SK-N-SH (cell line): ENCODE results near the gene SESN1. TPM values are rescaled to one million over a fixed set of nuclear protein-coding genes. Genes with fewer than 3 reads are reported as not detected.

Experiments used
- CTCF ChIA-PET: fragments of 300-600, 350-600 bp; formaldehyde crosslinking; extraction: SDS; loops from one replicate; lab custom pipeline; 2021; lab: Yijun Ruan, JAX
- POLR2A ChIA-PET: fragments of 350-600 bp; sonication (Branson Sonifier 250); formaldehyde crosslinking; extraction: SDS; loops from one replicate; lab custom pipeline; 2020; ENCODE audit warnings: antibody characterized with exemption, inconsistent platforms; lab: Yijun Ruan, JAX
- DNase-seq: peaks from one replicate; pipeline ENCODE4 v3.0.0; 2012
- H2AFZ ChIP-seq: fragments of 200-600 bp; sonication (generic); 2 replicates; pipeline ENCODE4 v1.8.1; 2016; ENCODE audit warnings: antibody characterized with exemption, mild to moderate bottlenecking, low read depth
- H3F3A ChIP-seq: fragments of 200-600 bp; sonication (generic); replicated peaks from 2 replicates; pipeline ENCODE3; 2016; ENCODE audit warnings: antibody characterized with exemption, mild to moderate bottlenecking; ENCODE audit not compliant: insufficient read depth
- H3K27ac ChIP-seq, 2 experiments: fragments of 200-500 bp in 1 of 2; fragments of 200-600 bp in 1 of 2; sonication (Bioruptor generic) in 1 of 2; sonication (generic), shearing (Covaris generic) in 1 of 2; 2 replicates each; pipeline versions ENCODE4 v1.5.1 to v1.6.1; 2014 to 2016; ENCODE audit warnings: low read depth in 2 of 2, inconsistent platforms in 1 of 2, low read length in 1 of 2, mild to moderate bottlenecking in 1 of 2, mixed read lengths in 1 of 2
- H3K27me3 ChIP-seq: fragments of 200-600 bp; sonication (generic), shearing (Covaris generic); 2 replicates; pipeline ENCODE4 v1.6.1; 2016; ENCODE audit warnings: mixed run types; ENCODE audit not compliant: insufficient read depth
- H3K36me3 ChIP-seq, 2 experiments: fragments of 200-500 bp in 1 of 2; fragments of 200-600 bp in 1 of 2; sonication (Bioruptor generic) in 1 of 2; sonication (generic) in 1 of 2; replicated peaks in 1 of 2; 2 replicates each; pipeline versions ENCODE3 to v1.5.1; 2014 to 2016; ENCODE audit warnings: low read length in 1 of 2, mild to moderate bottlenecking in 1 of 2; ENCODE audit not compliant: insufficient read depth in 2 of 2, control insufficient read depth in 1 of 2
- H3K4me1 ChIP-seq, 2 experiments: fragments of 200-500 bp in 1 of 2; fragments of 200-600 bp in 1 of 2; sonication (Bioruptor generic) in 1 of 2; sonication (generic), shearing (Covaris generic) in 1 of 2; 2 replicates each; pipeline versions ENCODE4 v1.5.1 to v1.6.1; 2014 to 2016; ENCODE audit warnings: low read depth in 1 of 2, low read length in 1 of 2, mixed run types in 1 of 2; ENCODE audit not compliant: insufficient read depth in 2 of 2, control insufficient read depth in 1 of 2
- H3K4me2 ChIP-seq: fragments of 200-600 bp; sonication (generic), shearing (Covaris generic); 2 replicates; pipeline ENCODE4 v1.6.1; 2017; ENCODE audit warnings: mixed run types
- H3K4me3 ChIP-seq, 2 experiments: fragments of 200-500 bp in 1 of 2; fragments of 200-600 bp in 1 of 2; sonication (Bioruptor generic) in 1 of 2; sonication (generic), shearing (Covaris generic) in 1 of 2; 2 replicates each; pipeline versions ENCODE4 v1.5.1 to v1.8.1; 2014 to 2016; ENCODE audit warnings: low read depth in 2 of 2, inconsistent platforms in 1 of 2, low read length in 1 of 2, mild to moderate bottlenecking in 1 of 2, mixed read lengths in 1 of 2, moderate library complexity in 1 of 2
- H3K79me2 ChIP-seq: fragments of 200-600 bp; sonication (generic); 2 replicates; pipeline ENCODE4 v1.8.1; 2017; ENCODE audit warnings: mild to moderate bottlenecking; ENCODE audit not compliant: insufficient read depth
- H3K9ac ChIP-seq: fragments of 200-600 bp; sonication (generic); 2 replicates; pipeline ENCODE4 v1.6.1; 2017; ENCODE audit warnings: mixed run types
- H3K9me2 ChIP-seq: fragments of 200-600 bp; sonication (generic); 2 replicates; pipeline ENCODE4 v1.6.1; 2017; ENCODE audit warnings: mixed run types
- H3K9me3 ChIP-seq: fragments of 200-600 bp; sonication (generic); 2 replicates; pipeline ENCODE4 v1.6.1; 2017; ENCODE audit warnings: mixed run types, mild to moderate bottlenecking, moderate library complexity
- H4K20me1 ChIP-seq: fragments of 200-600 bp; sonication (generic); 2 replicates; pipeline ENCODE4 v1.6.1; 2017; ENCODE audit warnings: mild to moderate bottlenecking, mixed run types; ENCODE audit not compliant: insufficient read depth
- CHD2 ChIP-seq: fragments of 150-350 bp; IDR thresholded peaks from 2 replicates; pipeline ENCODE4 v1.6.1; 2018; ENCODE audit warnings: low read length; ENCODE audit not compliant: partially characterized antibody
- ELF1 ChIP-seq: IDR thresholded peaks from 2 replicates; pipeline ENCODE4 v1.4.0; 2012
- EP300 ChIP-seq, 2 experiments: IDR thresholded peaks; 2 replicates each; pipeline versions ENCODE4 v1.4.0 to v1.6.1; 2012; ENCODE audit warnings: borderline replicate concordance in 1 of 2, low read depth in 1 of 2, low read length in 1 of 2
- EZH2phosphoT487 ChIP-seq: fragments of 200-600 bp; sonication (generic); IDR thresholded peaks from 2 replicates; pipeline ENCODE4 v1.6.1; 2017; ENCODE audit warnings: low read depth, mixed run types, mild to moderate bottlenecking, antibody characterized with exemption, moderate library complexity, borderline replicate concordance
- FOXJ3 ChIP-seq: sonication (generic); formaldehyde crosslinking; IDR thresholded peaks from 2 replicates; pipeline ENCODE4 v1.5.1; 2020; ENCODE audit warnings: mild to moderate bottlenecking, missing genetic modification reagents
- FOXM1 ChIP-seq: IDR thresholded peaks from 2 replicates; pipeline ENCODE4 v1.4.0; 2012; ENCODE audit warnings: low read depth, mild to moderate bottlenecking
- GABPA ChIP-seq: IDR thresholded peaks from 2 replicates; pipeline ENCODE4 v1.4.0; 2012; ENCODE audit warnings: low read depth, mild to moderate bottlenecking
- GATA2 ChIP-seq: sonication (generic); formaldehyde crosslinking; IDR thresholded peaks from 2 replicates; pipeline ENCODE4 v1.5.0; 2020; ENCODE audit warnings: mild to moderate bottlenecking, missing genetic modification reagents
- JUND ChIP-seq: IDR thresholded peaks from 2 replicates; pipeline ENCODE4 v1.4.0; 2012
- MXI1 ChIP-seq: IDR thresholded peaks from 2 replicates; pipeline ENCODE4 v1.6.1; 2012; ENCODE audit warnings: mild to moderate bottlenecking, low read depth, low read length, improper control_type of control experiment
- PBX3 ChIP-seq: IDR thresholded peaks from 2 replicates; pipeline ENCODE4; 2012
- POLR2AphosphoS5 ChIP-seq: IDR thresholded peaks from 2 replicates; pipeline ENCODE4 v1.6.1; 2012; ENCODE audit warnings: low read depth, low read length
- RCOR1 ChIP-seq: fragments of 150-350 bp; IDR thresholded peaks from 2 replicates; pipeline ENCODE4 v1.6.1; 2017; ENCODE audit warnings: antibody characterized with exemption, low read length
- RFX5 ChIP-seq: IDR thresholded peaks from 2 replicates; pipeline ENCODE4 v1.6.1; 2012; ENCODE audit warnings: mild to moderate bottlenecking, improper control_type of control experiment, low read length
- RXRA ChIP-seq: IDR thresholded peaks from 2 replicates; pipeline ENCODE4 v1.4.0; 2012; ENCODE audit warnings: low read depth, mild to moderate bottlenecking, borderline replicate concordance
- SMC3 ChIP-seq: IDR thresholded peaks from 2 replicates; pipeline ENCODE4 v1.6.1; 2012; ENCODE audit warnings: low read depth, low read length, improper control_type of control experiment
- TCF12 ChIP-seq: IDR thresholded peaks from 2 replicates; pipeline ENCODE4 v1.4.0; 2012
- TEAD4 ChIP-seq: IDR thresholded peaks from 2 replicates; pipeline ENCODE4 v1.4.0; 2012; ENCODE audit warnings: mild to moderate bottlenecking, borderline replicate concordance; ENCODE audit not compliant: insufficient read depth
- YY1 ChIP-seq: IDR thresholded peaks from 2 replicates; pipeline ENCODE4 v1.4.0; 2012; ENCODE audit warnings: low read depth, mild to moderate bottlenecking
- WGBS: methylation state at CpG from one replicate; pipeline ENCODE4 v1.1.6; 2017; ENCODE audit warnings: low lambda C conversion rate; 5-methylcytosine and 5-hydroxymethylcytosine counted together
- polyA plus RNA-seq, 3 experiments: library from polyadenylated mRNA; depleted of rRNA; stranded (reverse); fragments of >200 nt; gene quantifications; 2 replicates each; pipeline ENCODE4 v1.2.3, GENCODE V29; 2012
- TF ChIP-seq, protein P1 (sequence below): IDR thresholded peaks from 2 replicates; pipeline ENCODE4 v1.4.0; 2012; ENCODE audit warnings: low read depth, borderline replicate concordance
- TF ChIP-seq, protein P2 (sequence below): IDR thresholded peaks from 2 replicates; pipeline ENCODE4 v1.4.0; 2012; ENCODE audit warnings: low read depth
- TF ChIP-seq, protein P3 (sequence below): IDR thresholded peaks from 2 replicates; pipeline ENCODE4 v1.4.0; 2012; ENCODE audit warnings: low read depth, borderline replicate concordance
- TF ChIP-seq, protein P4 (sequence below): fragments of 150-350 bp; IDR thresholded peaks from 2 replicates; pipeline ENCODE4 v1.6.1; 2017; ENCODE audit warnings: antibody characterized with exemption, low read length, low read depth, borderline replicate concordance
- TF ChIP-seq, protein P5 (sequence below): fragments of 150-350 bp; IDR thresholded peaks from 2 replicates; pipeline ENCODE4 v1.6.1; 2016; ENCODE audit warnings: mild to moderate bottlenecking, low read depth, low read length

SESN1 gene
- polyA plus RNA-seq, 1 of the 3 experiments (the other 2 are of a cell fraction): 13.1 TPM

DNA sequence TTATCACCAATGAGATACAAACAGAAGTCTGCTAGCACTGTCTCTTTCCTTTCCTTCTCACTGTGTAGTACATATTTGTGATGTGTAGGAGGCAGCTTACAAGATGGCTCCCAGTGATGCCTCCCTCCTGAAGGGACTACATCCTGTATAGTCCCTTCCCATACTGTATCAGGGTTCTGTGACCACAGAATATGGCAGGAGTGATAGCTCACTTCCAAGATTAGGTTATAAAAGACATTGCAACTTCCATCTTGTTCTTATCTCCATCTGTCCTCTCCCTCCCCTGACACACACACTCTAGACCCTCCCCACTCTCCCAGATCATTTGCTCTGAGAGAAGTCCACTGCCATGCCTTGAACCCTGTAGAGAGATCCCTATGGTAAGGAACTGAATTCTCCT lies 38.0 kb downstream of the SESN1 start:
- no peaks in the 10 kb centered on the region for H3K36me3 ChIP-seq
- TF ChIP-seq GATA2 (CRISPR knock-in tag): no peak
- no peak for TF ChIP-seq PBX3
- no peak for TF ChIP-seq GABPA
- no peak for TF ChIP-seq ELF1
- TF ChIP-seq RCOR1: no peak
- no peak for TF ChIP-seq FOXM1
- TF ChIP-seq YY1: no peak
- no peak for TF ChIP-seq CHD2
- TF ChIP-seq EP300 (IDR thresholded peaks at IDR 0.05; ENCODE audit: borderline replicate concordance in 1 of 2, low read depth in 1 of 2, low read length in 1 of 2): no peak
- no peak for TF ChIP-seq TEAD4
- TF ChIP-seq, protein P1, sequence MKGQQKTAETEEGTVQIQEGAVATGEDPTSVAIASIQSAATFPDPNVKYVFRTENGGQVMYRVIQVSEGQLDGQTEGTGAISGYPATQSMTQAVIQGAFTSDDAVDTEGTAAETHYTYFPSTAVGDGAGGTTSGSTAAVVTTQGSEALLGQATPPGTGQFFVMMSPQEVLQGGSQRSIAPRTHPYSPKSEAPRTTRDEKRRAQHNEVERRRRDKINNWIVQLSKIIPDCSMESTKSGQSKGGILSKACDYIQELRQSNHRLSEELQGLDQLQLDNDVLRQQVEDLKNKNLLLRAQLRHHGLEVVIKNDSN: no peak
- TF ChIP-seq MXI1: no peak
- no peak for TF ChIP-seq FOXJ3 (CRISPR knock-in tag)
- TF ChIP-seq, protein P2, sequence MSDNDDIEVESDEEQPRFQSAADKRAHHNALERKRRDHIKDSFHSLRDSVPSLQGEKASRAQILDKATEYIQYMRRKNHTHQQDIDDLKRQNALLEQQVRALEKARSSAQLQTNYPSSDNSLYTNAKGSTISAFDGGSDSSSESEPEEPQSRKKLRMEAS: no peak
- no peak for TF ChIP-seq SMC3
- no peak for TF ChIP-seq EZH2phosphoT487
- TF ChIP-seq, all 33 proteins: peak for 0
- H2AFZ ChIP-seq: no peak overlapping the region
- no peak for DNase-seq
- H3K27me3 ChIP-seq: no peaks in the 10 kb centered on the region
- CTCF ChIA-PET: interaction anchor here (0.9 to 1.3 kb wide), 4 partner anchors 16 to 327 kb away, joined by 3 to 5 read pairs (median 3); no protein-coding TSS in a partner anchor
- H4K20me1 ChIP-seq: no peaks in the 10 kb centered on the region
- H3K9me3 ChIP-seq: no peaks in the 10 kb centered on the region
- H3K9ac ChIP-seq: no peak overlapping the region
- no peaks in the 10 kb centered on the region for H3K79me2 ChIP-seq
- H3K9me2 ChIP-seq: no peaks in the 10 kb centered on the region
- POLR2A ChIA-PET: no interaction called here
- H3F3A ChIP-seq: no peaks in the 10 kb centered on the region
- no peak overlapping the region for H3K4me2 ChIP-seq
- H3K4me3 ChIP-seq: no peak overlapping the region
- no peak overlapping the region for H3K27ac ChIP-seq
- H3K4me1 ChIP-seq: peaks cover 0 to 3% of the 10 kb centered on the region in 2 experiments; a peak in 3 of 4 replicates

- H3K79me2 ChIP-seq: no peaks in the 10 kb centered on the region
- CTCF ChIA-PET: interaction anchor here (0.9 to 1.7 kb wide), 3 partner anchors 15 to 165 kb away, joined by 3 to 5 read pairs (median 3); no protein-coding TSS in a partner anchor
- no peaks in the 10 kb centered on the region for H3K27me3 ChIP-seq
- 98% methylated on average over 1 of the region's 1 CpG for WGBS
- no peak overlapping the region for H3K4me2 ChIP-seq
- H4K20me1 ChIP-seq: no peaks in the 10 kb centered on the region
- no peaks in the 10 kb centered on the region for H3K9me3 ChIP-seq
- H3F3A ChIP-seq: no peaks in the 10 kb centered on the region
- H3K9me2 ChIP-seq: no peaks in the 10 kb centered on the region
- peaks cover 3 to 6% of the 10 kb centered on the region in 2 experiments; a peak in 3 of 4 replicates for H3K4me1 ChIP-seq
- no peak overlapping the region for H3K9ac ChIP-seq
- H2AFZ ChIP-seq: no peak overlapping the region
- H3K36me3 ChIP-seq: no peaks in the 10 kb centered on the region
- H3K4me3 ChIP-seq: no peak overlapping the region
- no peak for DNase-seq
- no peak overlapping the region for H3K27ac ChIP-seq
- POLR2A ChIA-PET: no interaction called here
- TF ChIP-seq JUND (no peak), TCF12 (no peak), POLR2AphosphoS5 (no peak), EP300 (IDR thresholded peaks at IDR 0.05; ENCODE audit: borderline replicate concordance in 1 of 2, low read depth in 1 of 2, low read length in 1 of 2) (no peak), RXRA (no peak), RFX5 (no peak), TEAD4 (no peak)
- TF ChIP-seq, protein P2: no peak
- TF ChIP-seq, protein P3, sequence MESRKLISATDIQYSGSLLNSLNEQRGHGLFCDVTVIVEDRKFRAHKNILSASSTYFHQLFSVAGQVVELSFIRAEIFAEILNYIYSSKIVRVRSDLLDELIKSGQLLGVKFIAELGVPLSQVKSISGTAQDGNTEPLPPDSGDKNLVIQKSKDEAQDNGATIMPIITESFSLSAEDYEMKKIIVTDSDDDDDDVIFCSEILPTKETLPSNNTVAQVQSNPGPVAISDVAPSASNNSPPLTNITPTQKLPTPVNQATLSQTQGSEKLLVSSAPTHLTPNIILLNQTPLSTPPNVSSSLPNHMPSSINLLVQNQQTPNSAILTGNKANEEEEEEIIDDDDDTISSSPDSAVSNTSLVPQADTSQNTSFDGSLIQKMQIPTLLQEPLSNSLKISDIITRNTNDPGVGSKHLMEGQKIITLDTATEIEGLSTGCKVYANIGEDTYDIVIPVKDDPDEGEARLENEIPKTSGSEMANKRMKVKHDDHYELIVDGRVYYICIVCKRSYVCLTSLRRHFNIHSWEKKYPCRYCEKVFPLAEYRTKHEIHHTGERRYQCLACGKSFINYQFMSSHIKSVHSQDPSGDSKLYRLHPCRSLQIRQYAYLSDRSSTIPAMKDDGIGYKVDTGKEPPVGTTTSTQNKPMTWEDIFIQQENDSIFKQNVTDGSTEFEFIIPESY: no peak
- TF ChIP-seq, protein P4, sequence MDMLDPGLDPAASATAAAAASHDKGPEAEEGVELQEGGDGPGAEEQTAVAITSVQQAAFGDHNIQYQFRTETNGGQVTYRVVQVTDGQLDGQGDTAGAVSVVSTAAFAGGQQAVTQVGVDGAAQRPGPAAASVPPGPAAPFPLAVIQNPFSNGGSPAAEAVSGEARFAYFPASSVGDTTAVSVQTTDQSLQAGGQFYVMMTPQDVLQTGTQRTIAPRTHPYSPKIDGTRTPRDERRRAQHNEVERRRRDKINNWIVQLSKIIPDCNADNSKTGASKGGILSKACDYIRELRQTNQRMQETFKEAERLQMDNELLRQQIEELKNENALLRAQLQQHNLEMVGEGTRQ: no peak
- TF ChIP-seq, protein P5, sequence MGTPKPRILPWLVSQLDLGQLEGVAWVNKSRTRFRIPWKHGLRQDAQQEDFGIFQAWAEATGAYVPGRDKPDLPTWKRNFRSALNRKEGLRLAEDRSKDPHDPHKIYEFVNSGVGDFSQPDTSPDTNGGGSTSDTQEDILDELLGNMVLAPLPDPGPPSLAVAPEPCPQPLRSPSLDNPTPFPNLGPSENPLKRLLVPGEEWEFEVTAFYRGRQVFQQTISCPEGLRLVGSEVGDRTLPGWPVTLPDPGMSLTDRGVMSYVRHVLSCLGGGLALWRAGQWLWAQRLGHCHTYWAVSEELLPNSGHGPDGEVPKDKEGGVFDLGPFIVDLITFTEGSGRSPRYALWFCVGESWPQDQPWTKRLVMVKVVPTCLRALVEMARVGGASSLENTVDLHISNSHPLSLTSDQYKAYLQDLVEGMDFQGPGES: no peak
Measured at GRCh38 chr6:109055771-109056235, 38.8 kb downstream of the SESN1 start.
